Measurements from ENCODE around the gene BANF1. TPM values are rescaled to one million over a fixed set of nuclear protein-coding genes. Genes with fewer than 3 reads are reported as not detected.
A peak's percentile ranks its signal among the peaks of the same experiment; 100 is the strongest.

Gene BANF1
- total and polyA plus RNA-seq, 9 of the 15 experiments (the other 6 are each of a cell fraction or from before 2014, with no cell fraction given): 108 to 651 (median 263) TPM

GRCh38 chr11:66012946-66013761 is 10.9 kb downstream of the BANF1 start (continued):
- TF ChIP-seq KDM1A (IDR thresholded peaks at IDR 0.05) (no peak; a peak in 1 of 4 replicates), SNIP1 (IDR thresholded peaks at IDR 0.05; ENCODE audit: low read depth) (no peak), SMC3 (conservative IDR thresholded peaks at IDR 0.05; ENCODE audit: insufficient read depth, low read depth, low read length) (no peak), FOXA3 (CRISPR knock-in tag; conservative IDR thresholded peaks at IDR 0.05 in 1 of 2, IDR thresholded peaks at IDR 0.05 in 1 of 2) (0 out of 4 replicates have a peak, but pooled peaks of 1 of the 2 experiments have one; percentile 79), NFATC3 (IDR thresholded peaks at IDR 0.05) (no peak), TEAD1 (CRISPR knock-in tag; IDR thresholded peaks at IDR 0.05) (peak in 1 of 2 experiments; percentile 87; a peak in 2 of 4 replicates), JUNB (CRISPR knock-in tag; conservative IDR thresholded peaks at IDR 0.05) (no peak), ETV5 (CRISPR knock-in tag; IDR thresholded peaks at IDR 0.05; ENCODE audit: low read depth) (0 out of 2 replicates have a peak, but pooled peaks have one; percentile 40), JUND (IDR thresholded peaks at IDR 0.05; ENCODE audit: borderline replicate concordance, low read depth, low read length) (peak; percentile 54), JUND (tag; IDR thresholded peaks at IDR 0.05; ENCODE audit: borderline replicate concordance, low read depth, low read length) (peak; percentile 78; the same call in 2 of the 3 replicates), SPI1 (IDR thresholded peaks at IDR 0.05; ENCODE audit: borderline replicate concordance, low read depth, low read length) (peak; percentile 55; the same call in 1 of the 2 replicates), GABPA (tag; conservative IDR thresholded peaks at IDR 0.05; ENCODE audit: low read depth) (no peak)
- TF ChIP-seq, protein P1, sequence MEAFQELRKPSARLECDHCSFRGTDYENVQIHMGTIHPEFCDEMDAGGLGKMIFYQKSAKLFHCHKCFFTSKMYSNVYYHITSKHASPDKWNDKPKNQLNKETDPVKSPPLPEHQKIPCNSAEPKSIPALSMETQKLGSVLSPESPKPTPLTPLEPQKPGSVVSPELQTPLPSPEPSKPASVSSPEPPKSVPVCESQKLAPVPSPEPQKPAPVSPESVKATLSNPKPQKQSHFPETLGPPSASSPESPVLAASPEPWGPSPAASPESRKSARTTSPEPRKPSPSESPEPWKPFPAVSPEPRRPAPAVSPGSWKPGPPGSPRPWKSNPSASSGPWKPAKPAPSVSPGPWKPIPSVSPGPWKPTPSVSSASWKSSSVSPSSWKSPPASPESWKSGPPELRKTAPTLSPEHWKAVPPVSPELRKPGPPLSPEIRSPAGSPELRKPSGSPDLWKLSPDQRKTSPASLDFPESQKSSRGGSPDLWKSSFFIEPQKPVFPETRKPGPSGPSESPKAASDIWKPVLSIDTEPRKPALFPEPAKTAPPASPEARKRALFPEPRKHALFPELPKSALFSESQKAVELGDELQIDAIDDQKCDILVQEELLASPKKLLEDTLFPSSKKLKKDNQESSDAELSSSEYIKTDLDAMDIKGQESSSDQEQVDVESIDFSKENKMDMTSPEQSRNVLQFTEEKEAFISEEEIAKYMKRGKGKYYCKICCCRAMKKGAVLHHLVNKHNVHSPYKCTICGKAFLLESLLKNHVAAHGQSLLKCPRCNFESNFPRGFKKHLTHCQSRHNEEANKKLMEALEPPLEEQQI (IDR thresholded peaks at IDR 0.05): no peak
- TF ChIP-seq, protein P2, sequence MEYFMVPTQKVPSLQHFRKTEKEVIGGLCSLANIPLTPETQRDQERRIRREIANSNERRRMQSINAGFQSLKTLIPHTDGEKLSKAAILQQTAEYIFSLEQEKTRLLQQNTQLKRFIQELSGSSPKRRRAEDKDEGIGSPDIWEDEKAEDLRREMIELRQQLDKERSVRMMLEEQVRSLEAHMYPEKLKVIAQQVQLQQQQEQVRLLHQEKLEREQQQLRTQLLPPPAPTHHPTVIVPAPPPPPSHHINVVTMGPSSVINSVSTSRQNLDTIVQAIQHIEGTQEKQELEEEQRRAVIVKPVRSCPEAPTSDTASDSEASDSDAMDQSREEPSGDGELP (CRISPR knock-in tag; IDR thresholded peaks at IDR 0.05; ENCODE audit: borderline replicate concordance): peak; percentile 1; the same call in 1 of the 2 replicates
- TF ChIP-seq, protein P3, sequence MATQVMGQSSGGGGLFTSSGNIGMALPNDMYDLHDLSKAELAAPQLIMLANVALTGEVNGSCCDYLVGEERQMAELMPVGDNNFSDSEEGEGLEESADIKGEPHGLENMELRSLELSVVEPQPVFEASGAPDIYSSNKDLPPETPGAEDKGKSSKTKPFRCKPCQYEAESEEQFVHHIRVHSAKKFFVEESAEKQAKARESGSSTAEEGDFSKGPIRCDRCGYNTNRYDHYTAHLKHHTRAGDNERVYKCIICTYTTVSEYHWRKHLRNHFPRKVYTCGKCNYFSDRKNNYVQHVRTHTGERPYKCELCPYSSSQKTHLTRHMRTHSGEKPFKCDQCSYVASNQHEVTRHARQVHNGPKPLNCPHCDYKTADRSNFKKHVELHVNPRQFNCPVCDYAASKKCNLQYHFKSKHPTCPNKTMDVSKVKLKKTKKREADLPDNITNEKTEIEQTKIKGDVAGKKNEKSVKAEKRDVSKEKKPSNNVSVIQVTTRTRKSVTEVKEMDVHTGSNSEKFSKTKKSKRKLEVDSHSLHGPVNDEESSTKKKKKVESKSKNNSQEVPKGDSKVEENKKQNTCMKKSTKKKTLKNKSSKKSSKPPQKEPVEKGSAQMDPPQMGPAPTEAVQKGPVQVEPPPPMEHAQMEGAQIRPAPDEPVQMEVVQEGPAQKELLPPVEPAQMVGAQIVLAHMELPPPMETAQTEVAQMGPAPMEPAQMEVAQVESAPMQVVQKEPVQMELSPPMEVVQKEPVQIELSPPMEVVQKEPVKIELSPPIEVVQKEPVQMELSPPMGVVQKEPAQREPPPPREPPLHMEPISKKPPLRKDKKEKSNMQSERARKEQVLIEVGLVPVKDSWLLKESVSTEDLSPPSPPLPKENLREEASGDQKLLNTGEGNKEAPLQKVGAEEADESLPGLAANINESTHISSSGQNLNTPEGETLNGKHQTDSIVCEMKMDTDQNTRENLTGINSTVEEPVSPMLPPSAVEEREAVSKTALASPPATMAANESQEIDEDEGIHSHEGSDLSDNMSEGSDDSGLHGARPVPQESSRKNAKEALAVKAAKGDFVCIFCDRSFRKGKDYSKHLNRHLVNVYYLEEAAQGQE (IDR thresholded peaks at IDR 0.05; ENCODE audit: borderline replicate concordance): peak; percentile 94
- TF ChIP-seq, protein P3 (CRISPR knock-in tag; IDR thresholded peaks at IDR 0.05; ENCODE audit: low read depth): peak; percentile 90
